ENCODE results near the gene PYGO2.
"Not testable (repeated sequence)": the region's sequence is repeated elsewhere in the genome, so short reads cannot be mapped to it uniquely, and the experiment has no call there.

Gene PYGO2

GRCh38 chr1:154908937-154909336 lies 52.6 kb downstream of the PYGO2 start:
- no peak for DNase-seq (ENCODE audit: low spot score)
- TF ChIP-seq CTCF (IDR thresholded peaks at IDR 0.05; ENCODE audit: borderline replicate concordance, control extremely low read depth, extremely low read depth, insufficient read depth, missing control alignments), result no peak
- in situ Hi-C loops (cut with MboI; ENCODE audit: low sequenced_read_pairs, unreplicated experiment), result no loop called here

GRCh38 chr1:154908129-154908528 lies 53.5 kb downstream of the PYGO2 start:
- DNase-seq (ENCODE audit: low spot score); in situ Hi-C loops (cut with MboI; ENCODE audit: low sequenced_read_pairs, unreplicated experiment): not testable (repeated sequence)

All from GM13976 (cell line).